Mucosa of descending colon (tissue), 3 donors: Measurements from ENCODE around the gene MSX2. TPM values are rescaled to one million over a fixed set of nuclear protein-coding genes. Genes with fewer than 3 reads are reported as not detected.

Experiments
- ATAC-seq: fragments of 200-7000 bp; cut with Tn5 transposase; one replicate; pipeline ENCODE4 v1.9.1; 2020; ENCODE audit warnings: mild to moderate bottlenecking, moderate library complexity
- DNase-seq, 3 donors: peaks; one replicate each; pipeline ENCODE4 v3.0.0-alpha.2; 2020
- H3K36me3 ChIP-seq: fragments of 200-600 bp; one replicate; pipeline ENCODE4 v1.8.0; 2021; ENCODE audit warnings: low read depth, mild to moderate bottlenecking
- H3K4me1 ChIP-seq: fragments of 200-600 bp; one replicate; pipeline ENCODE4 v1.8.0; 2021; ENCODE audit warnings: low read depth, mild to moderate bottlenecking
- H3K4me3 ChIP-seq: fragments of 200-600 bp; one replicate; pipeline ENCODE4 v1.8.0; 2021; ENCODE audit warnings: mild to moderate bottlenecking
- H3K9me3 ChIP-seq: fragments of 200-600 bp; one replicate; pipeline ENCODE4 v1.8.0; 2021; ENCODE audit warnings: mild to moderate bottlenecking
- intact Hi-C, 2 donors: fragments of 100-400 bp; cut with DNase I in 1 of 2; cut with micrococcal nuclease in 1 of 2; formaldehyde crosslinking; loops; one replicate each; pipeline versions ENCODE4 v1.11.0 to v1.11.1; 2022; cut with DNase I, micrococcal nuclease
- total RNA-seq, 3 donors: library from RNA; stranded (reverse); fragmentation: NEBNext Ultra II Directional in 2 of 3; extraction: Animal tissue kit (Norgen Biotek cat#: 25700) in 2 of 3; gene quantifications; one replicate each; pipeline versions ENCODE4 v1.2.1 to v1.2.4, GENCODE V29; 2021 to 2023
- TF ChIP-seq, protein P1 (sequence below): fragments of 200-600 bp; IDR thresholded peaks from one replicate; pipeline ENCODE4 v1.8.0; 2022; ENCODE audit warnings: antibody characterized with exemption, mild to moderate bottlenecking
- donor health status: DM: no; HTN: no; CAD: no; lungs with moderate emphysema.
- donor health status: DM: no; HTN: no; CAD: no.
- donor health status: DM: no; HTN: yes; CAD: no.

MSX2 gene
- total RNA-seq, 3 donors from 2014 or later, result 0.17 to 0.66 (median 0.31) TPM

DNA sequence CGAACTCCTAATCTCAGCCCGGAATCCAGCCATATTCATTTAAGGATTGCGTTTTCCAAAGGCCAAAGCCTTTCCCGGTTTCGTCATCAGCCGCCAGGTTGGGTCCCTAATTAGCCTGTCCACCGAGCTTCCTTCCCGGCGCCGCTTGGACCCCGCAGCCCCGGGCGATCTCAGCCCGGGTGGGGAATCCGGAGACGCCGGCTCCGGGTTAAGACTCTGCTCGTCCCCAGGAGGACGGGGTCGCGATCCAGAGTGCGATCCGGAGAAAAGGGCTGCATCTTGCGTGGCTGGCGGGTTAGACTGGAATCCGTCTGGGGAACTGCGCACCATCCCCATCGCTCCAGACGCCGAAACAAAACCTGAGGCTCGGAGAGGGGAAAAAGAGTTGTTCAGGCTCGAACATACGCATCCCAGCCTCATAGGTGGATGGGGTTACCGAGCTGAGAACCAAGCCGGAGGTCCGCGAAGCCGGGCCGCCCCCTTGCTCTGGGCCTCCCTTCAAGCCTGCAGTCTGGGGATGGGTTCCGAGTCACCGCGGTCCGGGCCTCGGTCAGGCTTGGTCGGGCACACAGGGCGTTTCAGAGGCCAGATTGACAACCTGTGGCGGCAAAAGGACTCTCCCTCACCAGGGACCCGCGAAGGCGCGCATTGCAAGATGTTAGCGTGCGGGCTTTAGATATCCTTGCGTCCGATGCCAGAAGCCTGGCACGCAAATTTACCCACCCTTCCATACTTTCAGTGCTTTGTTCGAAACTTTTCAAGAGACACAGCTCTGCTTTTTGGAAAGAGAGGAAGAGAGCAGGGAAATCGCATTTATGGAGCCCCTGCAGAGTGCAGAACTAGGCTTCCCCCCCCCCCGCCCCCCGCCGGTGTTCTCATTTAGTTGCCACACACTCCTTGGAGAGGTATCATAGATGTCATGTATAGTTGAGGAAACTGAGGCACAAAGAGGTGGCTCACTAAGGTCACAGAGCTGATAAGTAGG, 7.9 kb downstream of the MSX2 start:
- Histone ChIP-seq H3K9me3 (no peaks in the 10 kb centered on the region), H3K36me3 (no peaks in the 10 kb centered on the region), H3K4me1 (peaks cover 4% of the 10 kb centered on the region), H3K4me3 (no peak overlapping the region)
- no peak for DNase-seq
- intact Hi-C loops, result no loop called here
- no peak for ATAC-seq
- TF ChIP-seq, protein P1, sequence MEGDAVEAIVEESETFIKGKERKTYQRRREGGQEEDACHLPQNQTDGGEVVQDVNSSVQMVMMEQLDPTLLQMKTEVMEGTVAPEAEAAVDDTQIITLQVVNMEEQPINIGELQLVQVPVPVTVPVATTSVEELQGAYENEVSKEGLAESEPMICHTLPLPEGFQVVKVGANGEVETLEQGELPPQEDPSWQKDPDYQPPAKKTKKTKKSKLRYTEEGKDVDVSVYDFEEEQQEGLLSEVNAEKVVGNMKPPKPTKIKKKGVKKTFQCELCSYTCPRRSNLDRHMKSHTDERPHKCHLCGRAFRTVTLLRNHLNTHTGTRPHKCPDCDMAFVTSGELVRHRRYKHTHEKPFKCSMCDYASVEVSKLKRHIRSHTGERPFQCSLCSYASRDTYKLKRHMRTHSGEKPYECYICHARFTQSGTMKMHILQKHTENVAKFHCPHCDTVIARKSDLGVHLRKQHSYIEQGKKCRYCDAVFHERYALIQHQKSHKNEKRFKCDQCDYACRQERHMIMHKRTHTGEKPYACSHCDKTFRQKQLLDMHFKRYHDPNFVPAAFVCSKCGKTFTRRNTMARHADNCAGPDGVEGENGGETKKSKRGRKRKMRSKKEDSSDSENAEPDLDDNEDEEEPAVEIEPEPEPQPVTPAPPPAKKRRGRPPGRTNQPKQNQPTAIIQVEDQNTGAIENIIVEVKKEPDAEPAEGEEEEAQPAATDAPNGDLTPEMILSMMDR, result no peak

DNA sequence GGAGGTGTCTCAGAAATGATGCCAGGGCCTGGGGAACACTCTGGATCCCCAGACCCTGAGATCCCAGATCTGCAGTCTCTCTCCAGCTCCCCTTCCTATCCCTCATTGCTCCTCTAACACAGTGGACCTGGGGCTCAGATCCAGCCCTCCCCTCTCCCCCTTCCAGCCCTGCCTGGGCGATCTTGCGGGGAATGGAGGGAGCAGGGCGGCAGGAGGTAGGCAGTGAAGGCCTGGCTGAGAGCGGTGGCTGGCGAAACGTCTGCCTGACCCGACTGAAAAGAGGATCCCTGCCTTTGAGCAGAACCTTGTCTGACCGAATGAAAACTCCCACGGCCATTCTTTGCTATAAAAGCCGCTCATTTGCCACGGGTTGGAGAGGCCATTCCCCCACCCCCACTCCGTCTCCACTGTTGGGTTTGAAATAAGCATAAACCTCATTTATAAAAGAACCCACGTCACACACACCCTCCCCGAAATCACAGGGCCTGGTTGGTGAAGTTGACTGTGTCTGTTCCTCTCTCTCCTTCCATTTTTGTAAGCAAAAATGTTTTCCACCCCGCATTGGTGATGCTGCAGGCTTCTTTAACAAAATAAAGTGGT, 8.8 kb downstream of the MSX2 start:
- intact Hi-C loops, result no loop called here
- H3K4me3 ChIP-seq, result no peak overlapping the region
- ATAC-seq (no peak), DNase-seq (no peak)
- TF ChIP-seq, protein P1, result no peak
- H3K36me3 ChIP-seq, result no peaks in the 10 kb centered on the region
- H3K4me1 ChIP-seq, result peaks cover 4% of the 10 kb centered on the region
- H3K9me3 ChIP-seq, result no peaks in the 10 kb centered on the region

DNA sequence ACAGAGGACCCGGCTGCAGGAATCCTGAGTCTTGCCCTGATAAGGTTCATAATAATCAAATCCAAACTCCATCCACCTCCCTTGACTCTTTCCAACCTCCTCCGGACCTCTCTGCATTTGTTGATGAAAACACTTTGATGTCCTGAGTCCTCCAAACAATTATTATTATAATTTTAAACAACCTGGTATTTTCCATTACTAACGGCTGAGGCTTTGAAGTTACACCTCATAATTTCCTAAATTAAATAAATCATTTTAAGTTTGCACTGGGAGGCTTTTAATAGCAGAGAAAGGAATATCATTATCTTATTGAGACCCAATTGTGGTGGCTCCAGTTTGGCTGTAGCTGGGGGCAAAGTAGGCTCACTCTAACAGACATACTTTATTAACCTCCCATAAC, 9.5 kb downstream of the MSX2 start:
- intact Hi-C loops, result no loop called here
- no peaks in the 10 kb centered on the region for H3K36me3 ChIP-seq
- no peaks in the 10 kb centered on the region for H3K9me3 ChIP-seq
- H3K4me1 ChIP-seq, result peaks cover 4% of the 10 kb centered on the region
- H3K4me3 ChIP-seq, result no peak overlapping the region
- ATAC-seq, result no peak
- DNase-seq, result no peak
- TF ChIP-seq, protein P1, result no peak

DNA sequence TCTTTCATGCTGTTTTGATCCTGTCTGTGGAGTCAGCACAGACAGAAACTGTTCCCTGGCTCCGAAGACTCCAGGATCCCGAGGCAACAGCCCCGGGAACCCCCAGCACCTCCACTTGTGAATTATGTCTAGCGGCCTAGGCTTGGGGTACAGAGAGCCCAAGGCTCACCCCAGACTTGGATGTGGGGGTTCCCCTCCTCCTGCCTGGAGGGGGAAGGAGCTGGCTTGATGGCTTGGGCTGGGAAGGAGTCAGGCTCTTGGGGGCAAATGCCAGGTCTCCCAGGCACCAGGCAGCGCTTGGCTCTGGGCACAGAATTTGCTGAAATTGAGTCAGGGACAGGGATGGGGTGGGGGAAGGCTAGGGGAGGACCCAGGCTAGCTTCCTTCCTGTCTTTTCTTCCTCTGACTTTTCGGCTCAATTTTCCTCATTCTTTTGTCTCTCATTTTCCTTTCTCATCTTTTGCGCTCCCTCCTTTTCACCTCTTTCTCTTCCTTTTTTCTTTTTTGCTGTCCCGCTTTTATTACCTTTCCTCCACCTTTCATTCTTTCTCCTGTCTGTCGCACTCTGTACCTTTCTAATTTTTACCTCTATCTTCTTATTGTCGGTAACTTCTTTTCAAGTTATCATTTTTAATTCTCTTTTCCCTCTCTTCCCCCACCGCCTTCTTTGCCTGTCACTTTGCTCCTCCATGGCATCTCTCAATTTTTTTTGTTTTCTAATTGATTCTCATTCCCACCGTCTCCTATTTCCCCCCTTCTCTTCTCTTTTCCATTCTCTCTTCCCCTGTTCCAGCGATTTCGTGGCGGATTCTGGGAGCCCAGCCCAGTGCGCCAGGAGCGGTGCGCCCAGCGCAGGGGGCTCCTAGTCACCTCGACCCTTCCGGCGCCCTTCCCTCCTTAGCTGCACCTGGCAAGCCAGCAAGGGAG, 10.5 kb downstream of the MSX2 start:
- no peaks in the 10 kb centered on the region for H3K9me3 ChIP-seq

More for the DNA sequence above, 10.5 kb downstream of the MSX2 start:
- ATAC-seq (no peak), DNase-seq (no peak)
- Histone ChIP-seq H3K36me3 (no peaks in the 10 kb centered on the region), H3K4me3 (no peak overlapping the region), H3K4me1 (peaks cover 4% of the 10 kb centered on the region)
- intact Hi-C loops, result no loop called here
- TF ChIP-seq, protein P1, result no peak
